Motor neuron (in vitro differentiated cells): ENCODE measurements around the gene CMPK2. TPM values are rescaled to one million over a fixed set of nuclear protein-coding genes. Genes with fewer than 3 reads are reported as not detected.
A peak's percentile ranks its signal among the peaks of the same experiment; 100 is the strongest.
"Not testable (repeated sequence)": the region's sequence is repeated elsewhere in the genome, so short reads cannot be mapped to it uniquely, and the experiment has no call there.

Source experiments
- ATAC-seq, 8 experiments: fragments of 200-7000 bp; cut with Tn5 transposase; replicated peaks in 6 of 8; 2 replicates each; pipeline ENCODE4 v1.8.0; 2021; ENCODE audit warnings: mild to moderate bottlenecking in 8 of 8, moderate library complexity in 8 of 8
- H3K27ac ChIP-seq, 2 donors: fragments of 250-450 bp; sonication (Bioruptor Pico); 2 replicates each; pipeline ENCODE4 v1.9.0; 2021; ENCODE audit warnings: antibody characterized with exemption in 2 of 2, mild to moderate bottlenecking in 2 of 2, moderate library complexity in 1 of 2
- H3K4me1 ChIP-seq, 2 donors: fragments of 250-450 bp; sonication (Bioruptor Pico); replicated peaks in 1 of 2; 2 replicates each; pipeline ENCODE4 v1.6.1; 2021; ENCODE audit warnings: antibody characterized with exemption in 2 of 2, mild to moderate bottlenecking in 2 of 2, moderate library complexity in 1 of 2
- H3K4me3 ChIP-seq, 5 donors: fragments of 250-450 bp; sonication (Bioruptor Pico); 2 replicates each; pipeline ENCODE4 v1.9.0; 2021; ENCODE audit warnings: antibody characterized with exemption in 5 of 5, mild to moderate bottlenecking in 5 of 5, moderate library complexity in 4 of 5
- WGBS, 10 experiments: fragments of 450-650 bp; shearing (Covaris generic); methylation state at CpG; one replicate each; pipeline ENCODE4 v1.0.0; 2022; 5-methylcytosine and 5-hydroxymethylcytosine counted together
- in situ Hi-C, 9 experiments: fragments of 400-800 bp; cut with MboI; loops; one replicate each; pipeline ENCODE4 v1.15.0; 2021; ENCODE audit warnings: low sequenced_read_pairs in 9 of 9, low pct_unique_long_range_greater_than_20kb in 2 of 9; ENCODE audit not compliant: unreplicated experiment in 9 of 9
- total RNA-seq, 8 experiments: library from RNA; unstranded; fragments of 300-600 nt; gene quantifications; 2 replicates each; pipeline versions ENCODE4 v1.2.3 to v1.2.4, GENCODE V29; 2022

The CMPK2 gene, protein sequence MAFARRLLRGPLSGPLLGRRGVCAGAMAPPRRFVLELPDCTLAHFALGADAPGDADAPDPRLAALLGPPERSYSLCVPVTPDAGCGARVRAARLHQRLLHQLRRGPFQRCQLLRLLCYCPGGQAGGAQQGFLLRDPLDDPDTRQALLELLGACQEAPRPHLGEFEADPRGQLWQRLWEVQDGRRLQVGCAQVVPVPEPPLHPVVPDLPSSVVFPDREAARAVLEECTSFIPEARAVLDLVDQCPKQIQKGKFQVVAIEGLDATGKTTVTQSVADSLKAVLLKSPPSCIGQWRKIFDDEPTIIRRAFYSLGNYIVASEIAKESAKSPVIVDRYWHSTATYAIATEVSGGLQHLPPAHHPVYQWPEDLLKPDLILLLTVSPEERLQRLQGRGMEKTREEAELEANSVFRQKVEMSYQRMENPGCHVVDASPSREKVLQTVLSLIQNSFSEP
- 1 to 10 TPM in 6 of 8 experiments, under 1 TPM in 2; 0.38 to 6.7 (median 1.3) TPM for total RNA-seq

DNA sequence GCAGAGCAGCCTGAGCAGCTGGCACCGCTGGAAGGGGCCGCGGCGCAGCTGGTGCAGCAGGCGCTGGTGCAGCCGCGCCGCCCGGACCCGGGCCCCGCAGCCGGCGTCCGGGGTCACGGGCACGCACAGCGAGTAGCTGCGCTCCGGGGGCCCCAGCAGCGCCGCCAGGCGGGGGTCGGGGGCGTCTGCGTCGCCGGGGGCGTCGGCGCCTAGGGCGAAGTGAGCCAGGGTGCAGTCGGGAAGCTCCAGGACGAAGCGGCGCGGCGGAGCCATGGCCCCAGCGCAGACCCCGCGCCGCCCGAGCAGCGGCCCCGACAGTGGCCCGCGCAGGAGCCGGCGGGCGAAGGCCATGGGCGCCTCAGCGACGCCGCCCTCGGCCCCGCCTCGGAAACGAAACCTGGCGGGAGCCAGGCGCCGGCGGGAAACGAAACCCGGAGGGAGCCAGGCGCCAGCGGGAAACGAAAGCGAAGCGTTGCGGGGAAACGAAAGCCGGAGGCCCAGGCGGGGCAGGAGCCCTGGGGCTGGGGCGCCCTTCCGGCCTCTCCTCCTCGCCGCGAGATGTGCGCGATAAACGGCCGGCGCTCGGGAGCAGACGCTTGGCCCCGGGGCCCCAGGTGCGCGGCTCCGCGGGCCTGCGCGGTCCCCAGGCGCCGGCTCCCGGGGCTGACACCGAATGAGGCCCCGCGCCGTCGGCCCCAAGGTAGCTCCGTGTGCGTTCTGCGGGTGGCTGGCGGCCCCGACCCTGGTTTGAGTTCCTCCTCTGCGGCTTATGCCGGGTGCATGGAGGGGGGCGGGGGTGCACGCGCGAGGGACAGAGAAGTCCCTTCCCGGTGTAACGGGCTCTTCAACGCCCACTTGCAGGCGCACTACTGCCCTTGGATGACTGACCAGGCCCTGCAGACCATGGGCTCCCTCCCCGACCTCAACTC is at the start of gene CMPK2:
CMPK2 (minus strand) TSS at position 562 of the 929 bp plus-strand sequence; CDS start at position 351, 211 bp downstream.
- peak within 1 kb of the TSS; percentile 39 to 61 (median 54) for H3K4me3 ChIP-seq
- WGBS, 10 experiments = 0 to 20% (median 0%) methylated on average over 1 to 26 of the region's 115 CpGs; no CpG with 5 or more reads in 5 of the 10 experiments
- peaks cover 9% of the 10 kb centered on the region in 2 donors for H3K4me1 ChIP-seq
- peak within 1 kb of the TSS in 1 of 2 donors; percentile 59 for H3K27ac ChIP-seq
- in situ Hi-C loops = no loop called here
- ATAC-seq = peak; percentile 70 to 88 (median 75)

- Histone ChIP-seq H3K4me3 (no peak overlapping the region), H3K27ac (peak overlapping the region in 1 of 2 donors; percentile 60), H3K4me1 (peaks cover 8 to 26% of the 10 kb centered on the region in 2 donors)
- peak in 2 of 8 experiments; percentile 2 to 5 for ATAC-seq
- 27 to 100% (median 57%) methylated on average over 1 to 2 of the region's 2 CpGs; no CpG with 5 or more reads in 5 of the 10 experiments for WGBS, 10 experiments
- in situ Hi-C loops = loop anchor here in 2 of 9 experiments (25.0 kb wide), 2 partner anchors 97 to 122 kb away; no protein-coding TSS in a partner anchor
Measured at GRCh38 chr2:6915399-6915798, 49.7 kb upstream of the CMPK2 start.

- H3K27ac ChIP-seq = peak overlapping the region in 1 of 2 donors; percentile 73
- WGBS, 10 experiments = 83 to 100% (median 100%) methylated on average over 1 to 3 of the region's 3 CpGs; no CpG with 5 or more reads in 5 of the 10 experiments
- no peak overlapping the region for H3K4me3 ChIP-seq
- H3K4me1 ChIP-seq = peaks cover 8 to 20% of the 10 kb centered on the region in 2 donors
- no peak for ATAC-seq
- in situ Hi-C loops = loop anchor here in 2 of 9 experiments (25.0 kb wide), 2 partner anchors 97 to 122 kb away; no protein-coding TSS in a partner anchor
Measured at GRCh38 chr2:6914828-6915227, 49.1 kb upstream of the CMPK2 start.

- Histone ChIP-seq H3K4me3 (no peak overlapping the region), H3K4me1 (peaks cover 3 to 8% of the 10 kb centered on the region in 2 donors), H3K27ac (no peak overlapping the region)
- WGBS, 10 experiments = 66 to 100% (median 90%) methylated on average over 2 to 7 of the region's 9 CpGs
- ATAC-seq = no peak
- in situ Hi-C loops = loop anchor here in 2 of 9 experiments (25.0 kb wide), 2 partner anchors 99 to 124 kb away; no protein-coding TSS in a partner anchor
Measured at GRCh38 chr2:6913415-6914157, 47.9 kb upstream of the CMPK2 start.

GRCh38 chr2:6911721-6912120 is 46.0 kb upstream of the CMPK2 start:
- Histone ChIP-seq H3K4me1 (peaks cover 3 to 5% of the 10 kb centered on the region in 2 donors), H3K27ac (no peak overlapping the region), H3K4me3 (no peak overlapping the region)
- in situ Hi-C loops = loop anchor here in 2 of 9 experiments (25.0 kb wide), 2 partner anchors 101 to 126 kb away; no protein-coding TSS in a partner anchor
- no peak for ATAC-seq

- Histone ChIP-seq H3K4me1 (peaks cover 0 to 2% of the 10 kb centered on the region in 2 donors), H3K27ac (no peak overlapping the region), H3K4me3 (no peak overlapping the region)
- WGBS, 10 experiments = 30 to 94% (median 77%) methylated on average over 1 to 6 of the region's 8 CpGs; no CpG with 5 or more reads in 1 of the 10 experiments
- no peak for ATAC-seq
- in situ Hi-C loops = loop anchor here in 2 of 9 experiments (25.0 kb wide), 2 partner anchors 103 to 128 kb away; no protein-coding TSS in a partner anchor
Measured at GRCh38 chr2:6909431-6910385, 44.0 kb upstream of the CMPK2 start.

DNA sequence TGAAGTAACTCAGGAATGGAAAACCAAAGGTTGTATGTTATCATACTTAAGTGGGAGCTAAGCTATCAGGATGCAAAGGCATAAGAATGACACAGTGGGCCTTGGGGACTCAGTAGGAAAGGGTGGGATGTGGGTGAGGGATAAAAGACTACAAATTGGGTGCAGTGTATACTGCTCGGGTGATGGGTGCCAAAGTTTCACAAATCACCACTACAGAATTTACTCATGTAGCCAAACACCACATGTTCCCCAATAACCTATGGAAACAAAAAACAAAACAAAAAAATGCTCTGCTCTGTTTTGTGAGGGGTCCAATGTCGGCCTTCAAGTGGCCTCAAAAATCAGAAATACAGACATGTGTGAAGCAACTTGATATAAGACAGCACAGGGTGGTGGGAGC is 42.6 kb upstream of the CMPK2 start:
- in situ Hi-C loops = loop anchor here in 2 of 9 experiments (25.0 kb wide), 2 partner anchors 104 to 129 kb away; no protein-coding TSS in a partner anchor
- H3K4me1 ChIP-seq = no peaks in the 10 kb centered on the region

GRCh38 chr2:6906165-6906741 is 40.5 kb upstream of the CMPK2 start:
- H3K4me3 ChIP-seq = no peak overlapping the region
- H3K27ac ChIP-seq = no peak overlapping the region
- in situ Hi-C loops = loop anchor here in 2 of 9 experiments (25.0 kb wide), 2 partner anchors 106 to 131 kb away; no protein-coding TSS in a partner anchor
- WGBS, 10 experiments = 57 to 100% (median 87%) methylated on average over 1 of the region's 1 CpG; no CpG with 5 or more reads in 4 of the 10 experiments
- H3K4me1 ChIP-seq = no peaks in the 10 kb centered on the region
- no peak for ATAC-seq

More for the DNA sequence above, 42.6 kb upstream of the CMPK2 start:
- no peak overlapping the region for H3K27ac ChIP-seq
- no peak overlapping the region for H3K4me3 ChIP-seq
- no peak for ATAC-seq
- WGBS, 10 experiments = 13 to 100% (median 83%) methylated on average over 1 to 2 of the region's 2 CpGs; no CpG with 5 or more reads in 3 of the 10 experiments

DNA sequence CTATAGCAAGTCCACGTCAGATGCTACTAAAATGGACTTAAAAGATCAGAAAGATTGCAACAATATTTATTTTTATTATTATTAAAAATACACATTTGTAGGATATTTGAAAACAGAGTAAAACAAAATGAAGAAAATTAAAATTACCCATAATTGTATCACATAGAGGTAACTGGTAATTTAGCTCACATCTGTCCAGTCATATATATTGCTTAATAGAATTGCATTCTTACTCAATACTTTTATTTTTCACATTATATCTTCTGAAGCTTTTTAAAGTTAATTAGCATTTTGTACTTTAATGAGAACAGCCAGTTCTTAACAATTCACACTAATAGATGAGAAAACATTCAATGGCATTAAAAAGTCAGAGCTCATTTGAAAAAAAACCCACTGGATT is 40.0 kb upstream of the CMPK2 start:
- Histone ChIP-seq H3K4me1 (no peaks in the 10 kb centered on the region), H3K4me3 (no peak overlapping the region), H3K27ac (no peak overlapping the region)
- ATAC-seq = no peak
- WGBS, 10 experiments = 60 to 100% (median 100%) methylated on average over 1 of the region's 1 CpG; no CpG with 5 or more reads in 3 of the 10 experiments
- in situ Hi-C loops = loop anchor here in 2 of 9 experiments (25.0 kb wide), 2 partner anchors 107 to 132 kb away; no protein-coding TSS in a partner anchor

DNA sequence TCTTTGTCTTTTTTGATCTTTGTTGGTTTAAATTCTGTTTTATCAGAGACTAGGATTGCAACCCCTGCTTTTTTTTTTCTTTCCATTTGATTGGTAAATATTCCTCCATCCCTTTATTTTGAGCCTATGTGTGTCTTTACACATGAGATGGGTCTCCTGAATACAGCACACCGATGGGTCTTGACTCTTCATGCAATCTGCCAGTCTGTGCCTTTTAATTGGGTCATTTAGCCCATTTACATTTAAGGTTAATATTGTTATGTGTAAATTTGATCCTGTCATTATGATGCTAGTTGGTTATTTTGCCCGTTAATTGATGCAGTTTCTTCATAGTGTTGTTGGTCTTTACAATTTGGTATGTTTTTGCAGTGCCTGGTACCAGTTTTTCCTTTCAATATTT is 36.9 kb upstream of the CMPK2 start:
- H3K27ac ChIP-seq, ATAC-seq, H3K4me1 ChIP-seq, H3K4me3 ChIP-seq: not testable (repeated sequence)
- in situ Hi-C loops = loop anchor here in 2 of 9 experiments (25.0 kb wide), 2 partner anchors 110 to 135 kb away; no protein-coding TSS in a partner anchor
- WGBS, 10 experiments = 50 to 100% (median 77%) methylated on average over 1 to 2 of the region's 2 CpGs
